Stimulated activated naive CD4-positive, alpha-beta T cell treated with Interleukin-2 at 50 U/mL for 16 hours (primary cell): ENCODE results near the gene GSTT2.
A peak's percentile ranks its signal among the peaks of the same experiment; 100 is the strongest.
"Not testable (repeated sequence)": the region's sequence is repeated elsewhere in the genome, so short reads cannot be mapped to it uniquely, and the experiment has no call there.

Experiments used
- DNase-seq: peaks from one replicate; lab custom pipeline; 2025; lab: John Stamatoyannopoulos, UW

GSTT2 gene

GRCh38 chr22:23979557-23980240 is at the start of gene GSTT2:
TSS of gene GSTT2 (plus strand) at chr22:23980134.
- DNase-seq, result not testable (repeated sequence)

DNA sequence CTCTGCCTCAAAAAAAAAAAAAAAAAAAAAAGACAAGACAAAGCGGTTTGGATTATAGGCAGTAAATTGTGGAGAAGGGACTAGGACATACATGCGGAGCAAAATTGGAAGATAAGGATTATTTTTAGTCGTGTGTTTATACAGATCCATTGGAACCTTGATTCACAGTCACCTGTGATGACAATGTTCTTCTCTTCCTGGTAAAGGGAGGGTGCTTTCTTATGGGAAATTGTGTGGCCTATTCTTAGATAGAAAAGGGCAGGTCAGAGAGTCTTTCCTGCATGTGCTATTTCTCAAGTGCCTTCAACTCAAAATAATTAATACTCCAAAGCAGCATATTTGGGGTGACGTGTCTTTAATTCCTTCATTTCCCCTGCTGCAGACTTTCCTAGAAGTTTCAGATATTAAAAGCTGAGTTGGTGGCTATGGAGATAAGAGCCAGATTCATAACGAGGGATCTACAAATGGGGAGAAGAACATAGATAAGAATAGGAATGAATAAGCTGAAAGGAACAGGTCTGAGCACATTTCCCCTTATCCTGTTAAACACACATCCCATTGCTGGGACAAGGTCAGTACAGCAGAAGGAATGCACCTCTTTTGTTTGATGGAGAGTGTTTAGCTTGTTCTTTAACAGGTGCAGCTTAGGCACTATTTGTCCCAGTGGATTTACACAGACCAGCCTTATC is 41.5 kb upstream of the GSTT2 start:
- no peak for DNase-seq

GRCh38 chr22:23939017-23939357 is 40.9 kb upstream of the GSTT2 start:
- no peak for DNase-seq

- DNase-seq, result not testable (repeated sequence)
These were observed 39.8 kb upstream of the GSTT2 start for GRCh38 chr22:23940166-23940565.

GRCh38 chr22:23947391-23947790 is 32.5 kb upstream of the GSTT2 start:
- not testable (repeated sequence) for DNase-seq

GRCh38 chr22:23949764-23950163 is 30.2 kb upstream of the GSTT2 start:
- not testable (repeated sequence) for DNase-seq

GRCh38 chr22:23951383-23951782 is 28.6 kb upstream of the GSTT2 start:
- not testable (repeated sequence) for DNase-seq

DNA sequence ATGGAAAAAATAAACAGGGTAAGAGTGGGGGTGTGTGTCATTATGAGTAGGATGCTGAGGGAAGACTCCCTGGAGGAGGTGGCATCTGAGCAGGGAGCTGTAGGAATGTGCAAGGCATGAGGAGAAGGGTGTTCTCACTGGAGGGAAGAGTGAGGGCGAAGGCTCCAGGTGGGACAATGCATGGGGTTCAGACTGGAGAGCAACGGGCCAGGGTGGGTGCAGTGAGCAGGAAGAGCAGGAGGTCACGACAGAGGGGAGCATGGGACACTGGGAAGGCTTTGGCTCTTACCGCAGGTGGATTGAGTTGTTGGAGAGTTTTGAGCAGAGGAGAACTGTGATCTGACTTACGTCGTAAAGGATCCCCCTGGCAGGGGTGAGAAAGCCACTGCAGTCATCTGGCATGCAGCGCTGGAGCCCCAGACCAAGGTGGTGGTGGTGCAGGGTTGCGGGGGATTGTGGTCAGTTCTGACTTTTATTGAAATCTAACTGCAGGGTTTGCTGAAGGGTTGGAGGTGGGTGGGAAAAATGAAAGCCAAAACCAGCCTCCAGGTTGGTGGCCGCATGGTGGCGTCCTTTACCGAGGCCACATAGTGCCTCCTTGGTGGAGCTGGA is 27.0 kb upstream of the GSTT2 start:
- DNase-seq, result not testable (repeated sequence)

GRCh38 chr22:23953485-23953884 is 26.4 kb upstream of the GSTT2 start:
- DNase-seq, result not testable (repeated sequence)

DNA sequence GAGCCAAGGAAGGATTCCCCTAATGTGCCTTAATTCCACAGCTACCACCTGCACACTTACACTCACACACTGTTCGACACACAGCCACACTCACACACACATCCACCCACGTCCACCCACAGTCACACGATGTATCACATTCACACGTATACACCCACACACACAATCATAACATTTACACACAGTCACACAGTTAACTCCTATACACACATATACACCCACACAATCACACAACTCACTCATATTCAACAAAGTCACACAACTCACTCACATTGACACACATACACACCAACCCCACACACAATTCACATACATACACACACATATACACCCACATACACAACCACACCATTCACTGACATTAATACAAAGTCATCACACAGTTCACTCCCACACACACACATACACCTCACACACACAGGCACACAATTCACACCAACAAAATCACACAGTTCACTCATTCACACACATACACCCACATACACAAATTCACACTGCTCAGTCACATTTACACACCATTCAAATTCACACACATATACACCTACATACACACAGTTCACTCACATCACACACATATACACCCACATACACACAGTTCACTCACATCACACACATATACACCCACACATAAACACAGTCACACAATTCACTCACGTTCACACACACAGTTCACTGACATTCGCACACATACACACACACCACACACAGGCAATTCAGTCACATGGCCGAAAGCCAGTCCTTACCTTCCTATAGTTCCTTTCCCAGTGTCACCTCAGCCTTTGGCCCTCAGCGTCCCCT is 25.5 kb upstream of the GSTT2 start:
- not testable (repeated sequence) for DNase-seq

- not testable (repeated sequence) for DNase-seq
These were observed 25.0 kb upstream of the GSTT2 start for GRCh38 chr22:23954991-23955305.

GRCh38 chr22:23955886-23956285 is 24.0 kb upstream of the GSTT2 start:
- DNase-seq, result not testable (repeated sequence)

GRCh38 chr22:23956301-23956900 is 23.5 kb upstream of the GSTT2 start:
- peak; percentile 64 for DNase-seq

DNA sequence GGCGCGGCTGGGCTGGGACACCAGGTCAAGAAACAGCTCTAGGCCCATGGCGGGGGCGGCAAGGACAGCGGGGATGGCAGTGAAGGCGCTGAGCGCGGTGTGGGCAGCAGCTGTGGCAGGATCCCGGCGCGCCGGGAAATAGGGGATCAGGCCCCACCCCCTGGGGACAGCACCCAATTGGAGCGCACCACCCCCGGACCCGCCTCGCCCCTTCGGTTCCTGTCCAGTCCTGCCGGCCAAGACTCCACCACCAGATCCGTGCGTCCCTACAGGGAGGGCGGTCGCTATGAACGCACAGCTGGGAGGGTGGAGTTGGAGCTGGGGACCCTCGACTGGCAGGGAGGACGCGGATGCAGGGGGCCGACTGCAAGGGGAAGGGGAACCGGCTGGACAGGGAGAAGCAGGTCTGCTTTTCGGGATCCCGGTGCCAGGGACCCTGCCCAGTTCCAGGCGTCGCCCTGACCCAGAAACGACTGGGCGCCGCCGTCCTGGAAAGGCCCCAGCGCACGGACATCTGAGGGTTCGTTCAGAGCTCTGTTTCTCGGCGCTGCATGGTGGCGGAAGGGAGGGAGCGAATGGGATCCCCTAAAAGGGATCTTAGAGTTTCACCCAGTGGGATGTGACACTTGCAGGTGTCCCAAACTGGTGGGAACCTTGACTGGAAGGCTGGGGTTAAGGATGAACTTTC is 18.7 kb upstream of the GSTT2 start, which contains the start of gene GSTT2B:
GSTT2B (minus strand) TSS at position 112 of the 688 bp plus-strand sequence; CDS start at position 48, 64 bp downstream.
- DNase-seq, result not testable (repeated sequence)

- DNase-seq, result not testable (repeated sequence)
These were observed 13.8 kb upstream of the GSTT2 start for GRCh38 chr22:23966094-23966493.

DNA sequence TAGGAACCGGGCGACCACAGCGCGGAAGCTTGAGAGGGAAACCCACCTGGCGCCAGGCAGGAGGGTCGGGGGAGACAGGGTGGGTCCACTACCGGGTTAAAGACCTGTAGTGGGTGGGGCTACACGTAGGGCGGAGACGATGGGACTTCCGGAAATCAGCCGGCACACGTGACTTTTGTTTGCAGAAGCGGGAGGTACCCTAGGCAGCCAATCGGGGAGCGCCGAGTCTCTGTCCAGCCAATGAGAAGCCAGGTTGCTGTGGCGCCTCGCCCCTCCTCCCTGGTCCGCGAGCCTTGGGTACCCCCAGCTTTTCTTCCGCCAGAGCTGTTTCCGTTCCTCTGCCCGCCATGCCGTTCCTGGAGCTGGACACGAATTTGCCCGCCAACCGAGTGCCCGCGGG is 13.4 kb upstream of the GSTT2 start, which contains the start of gene DDTL:
DDTL (plus strand) TSS at position 321 of the 400 bp plus-strand sequence; CDS start at position 348, 27 bp downstream.
- not testable (repeated sequence) for DNase-seq

GRCh38 chr22:23969071-23969470 is 10.9 kb upstream of the GSTT2 start:
- DNase-seq, result no peak

DNA sequence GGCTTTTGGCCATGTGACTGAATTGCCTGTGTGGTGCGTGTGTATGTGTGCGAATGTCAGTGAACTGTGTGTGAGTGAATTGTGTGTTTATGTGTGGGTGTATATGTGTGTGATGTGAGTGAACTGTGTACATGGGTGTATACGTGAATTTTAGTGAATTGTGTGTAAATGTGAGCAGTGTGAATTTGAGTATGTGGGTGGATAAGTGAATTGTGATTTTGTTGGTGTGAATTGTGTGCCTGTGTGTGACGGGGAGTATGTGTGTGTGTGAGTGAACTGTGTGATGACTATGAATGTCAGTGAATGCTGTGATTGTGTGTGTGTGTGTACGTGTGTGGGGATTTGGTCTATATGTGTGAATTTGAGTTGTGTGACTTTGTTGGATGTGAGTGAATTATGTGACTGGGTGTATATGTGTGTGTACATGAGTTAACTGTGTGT is 9.7 kb upstream of the GSTT2 start:
- DNase-seq, result no peak

GRCh38 chr22:23970816-23971486 is 9.0 kb upstream of the GSTT2 start:
- no peak for DNase-seq

GRCh38 chr22:23971927-23972326 is 8.0 kb upstream of the GSTT2 start:
- not testable (repeated sequence) for DNase-seq
